Liver (tissue), 3 donors: ENCODE measurements around the gene IFNG-AS1.

Experiments
- CTCF ChIP-seq: fragments of 150-350 bp; IDR thresholded peaks from 2 replicates; pipeline ENCODE4 v1.5.1; 2017; ENCODE audit warnings: improper control_type of control experiment, low read depth, low read length; ENCODE audit not compliant: missing input control
- JUND ChIP-seq, 2 donors: IDR thresholded peaks; 2 replicates each; pipeline ENCODE4 v1.6.1; 2016; ENCODE audit warnings: antibody characterized with exemption in 2 of 2
- MAX ChIP-seq: IDR thresholded peaks from 2 replicates; pipeline ENCODE4 v1.6.1; 2016; ENCODE audit warnings: antibody characterized with exemption
- RAD21 ChIP-seq, 2 donors: IDR thresholded peaks; 2 replicates each; pipeline ENCODE4 v1.6.1; 2016; ENCODE audit warnings: antibody characterized with exemption in 2 of 2, mild to moderate bottlenecking in 2 of 2
- REST ChIP-seq: IDR thresholded peaks from 2 replicates; pipeline ENCODE4 v1.6.1; 2016; ENCODE audit warnings: antibody characterized with exemption, mild to moderate bottlenecking
- RXRA ChIP-seq, 2 donors: IDR thresholded peaks; 2 replicates each; pipeline ENCODE4 v1.6.1; 2017 to 2018; ENCODE audit warnings: antibody characterized with exemption in 2 of 2, mild to moderate bottlenecking in 1 of 2
- SP1 ChIP-seq: IDR thresholded peaks from 2 replicates; pipeline ENCODE4 v1.6.1; 2018; ENCODE audit warnings: antibody characterized with exemption, mild to moderate bottlenecking
- TAF1 ChIP-seq: conservative IDR thresholded peaks from 2 replicates; pipeline ENCODE4 v1.6.1; 2016; ENCODE audit warnings: antibody characterized with exemption, mild to moderate bottlenecking
- YY1 ChIP-seq: IDR thresholded peaks from 2 replicates; pipeline ENCODE4 v1.6.1; 2016; ENCODE audit warnings: antibody characterized with exemption, mild to moderate bottlenecking
- donor health status: healthy.
- donor health status: healthy.

GRCh38 chr12:68012712-68013111, 23.5 kb downstream of the IFNG-AS1 start:
- no peak for TF ChIP-seq RXRA (IDR thresholded peaks at IDR 0.05)
- no peak for TF ChIP-seq CTCF
- no peak for TF ChIP-seq TAF1
- no peak for TF ChIP-seq YY1
- no peak for TF ChIP-seq SP1
- no peak for TF ChIP-seq MAX
- no peak for TF ChIP-seq REST
- TF ChIP-seq RAD21 (IDR thresholded peaks at IDR 0.05), result no peak
- TF ChIP-seq JUND (IDR thresholded peaks at IDR 0.05), result no peak
